Measurements from ENCODE around the gene KIF6. TPM values are rescaled to one million over a fixed set of nuclear protein-coding genes. Genes with fewer than 3 reads are reported as not detected.

The KIF6 gene
- total and polyA plus RNA-seq, 4 experiments from 2014 or later: not detected

GRCh38 chr6:39439342-39440038 lies 285.7 kb downstream of the KIF6 start:
- CTCF ChIA-PET (ENCODE audit: partially characterized antibody): no interaction called here

DNA sequence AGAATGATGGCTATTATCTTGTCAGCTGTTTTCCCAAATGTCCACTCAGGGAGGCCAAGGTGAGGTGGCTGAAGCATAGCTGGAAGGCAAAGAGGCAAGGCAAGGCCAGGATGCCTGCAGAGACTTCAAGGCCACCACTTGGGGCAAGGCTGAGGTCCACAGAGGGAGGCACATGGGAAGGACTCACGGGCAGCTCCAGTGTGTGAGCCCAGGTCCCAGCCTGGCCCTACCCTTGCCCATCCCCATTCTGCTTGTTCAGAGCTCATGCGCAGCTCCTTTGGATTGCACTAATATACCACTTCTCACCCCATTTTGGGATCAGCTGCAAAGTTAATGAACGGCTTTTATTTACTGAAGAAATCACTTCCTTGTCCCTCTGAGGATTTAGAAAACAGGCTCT lies 291.6 kb downstream of the KIF6 start:
- CTCF ChIA-PET (ENCODE audit: partially characterized antibody): no interaction called here
- no peaks in the 10 kb centered on the region for H3K36me3 Mint-ChIP-seq
- H3K4me1 Mint-ChIP-seq: peaks cover 0 to 5% (median 4%) of the 10 kb centered on the region in 4 donors
- peaks cover 6 to 8% of the 10 kb centered on the region in 2 donors for H3K27me3 Mint-ChIP-seq
- Histone ChIP-seq H3K36me3 (ENCODE audit: insufficient read depth, low read length) (no peaks in the 10 kb centered on the region), H3K27me3 (ENCODE audit: insufficient read depth, low read length) (no peaks in the 10 kb centered on the region), H3K4me3 (ENCODE audit: low read length in 2 of 2) (no peak overlapping the region), H3K4me1 (ENCODE audit: insufficient read depth, low read length) (no peaks in the 10 kb centered on the region), H3K27ac (ENCODE audit: low read depth, low read length) (no peak overlapping the region), H3K9me3 (ENCODE audit: control insufficient read depth in 1 of 2, low read length in 2 of 2) (no peaks in the 10 kb centered on the region)
- no peak for DNase-seq
- intact Hi-C loops (cut with micrococcal nuclease): no loop called here
- POLR2A ChIA-PET (ENCODE audit: partially characterized antibody): no interaction called here
- no peak overlapping the region for H3K27ac Mint-ChIP-seq
- H3K9me3 Mint-ChIP-seq: peaks cover 0 to 17% (median under 1%) of the 10 kb centered on the region in 8 donors
- no peak overlapping the region for H3K4me3 Mint-ChIP-seq

More at GRCh38 chr6:39439342-39440038, 285.7 kb downstream of the KIF6 start:
- DNase-seq: no peak
- H3K36me3 Mint-ChIP-seq: no peaks in the 10 kb centered on the region
- H3K9me3 Mint-ChIP-seq: peaks cover 0 to 17% (median 1%) of the 10 kb centered on the region in 8 donors
- no peaks in the 10 kb centered on the region for H3K4me1 ChIP-seq (ENCODE audit: insufficient read depth, low read length)
- no peaks in the 10 kb centered on the region for H3K36me3 ChIP-seq (ENCODE audit: insufficient read depth, low read length)
- H3K27ac Mint-ChIP-seq: no peak overlapping the region
- H3K4me1 Mint-ChIP-seq: no peaks in the 10 kb centered on the region
- H3K27me3 ChIP-seq (ENCODE audit: insufficient read depth, low read length): no peaks in the 10 kb centered on the region
- H3K27ac ChIP-seq (ENCODE audit: low read depth, low read length): no peak overlapping the region
- H3K9me3 ChIP-seq (ENCODE audit: control insufficient read depth in 1 of 2, low read length in 2 of 2): no peaks in the 10 kb centered on the region
- POLR2A ChIA-PET (ENCODE audit: partially characterized antibody): no interaction called here
- H3K4me3 ChIP-seq (ENCODE audit: low read length in 2 of 2): no peak overlapping the region
- intact Hi-C loops (cut with micrococcal nuclease): no loop called here
- H3K4me3 Mint-ChIP-seq: no peak overlapping the region
- H3K27me3 Mint-ChIP-seq: peaks cover 5 to 6% of the 10 kb centered on the region in 2 donors

DNA sequence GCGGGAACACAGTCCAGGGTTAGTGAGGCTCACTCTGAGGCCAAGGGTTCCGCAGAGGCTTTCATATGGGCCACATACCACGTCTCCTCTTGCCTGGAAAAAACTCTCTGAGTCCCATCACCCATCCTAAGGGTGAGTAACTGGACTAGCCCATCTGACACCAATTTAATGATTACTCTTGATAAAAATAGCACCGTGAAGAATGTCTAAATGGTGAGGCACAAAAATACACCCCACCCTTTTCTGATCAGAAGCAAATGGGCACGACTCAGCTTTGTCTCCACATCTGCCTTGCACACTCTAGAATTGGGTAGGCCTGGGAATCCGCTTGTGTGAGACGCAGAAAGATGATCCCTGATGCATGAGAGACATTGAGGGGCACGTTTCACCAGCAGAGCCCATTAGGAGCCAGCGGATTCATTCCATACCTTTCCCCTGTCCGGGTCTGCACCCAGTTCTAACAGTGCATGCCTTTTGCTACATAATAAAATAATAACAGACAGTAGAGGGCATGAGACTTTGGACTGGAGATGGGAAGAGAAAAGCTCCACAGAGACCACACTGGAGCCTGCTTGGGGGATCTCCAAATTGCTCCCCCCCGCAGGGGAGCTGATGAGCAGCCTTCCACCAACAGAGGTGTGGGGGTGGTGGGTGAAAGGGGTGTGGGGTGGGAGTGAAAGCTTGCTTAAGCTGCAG lies 292.7 kb downstream of the KIF6 start:
- no peak overlapping the region for H3K4me3 ChIP-seq (ENCODE audit: low read length in 2 of 2)
- Mint-ChIP-seq H3K27ac (no peak overlapping the region), H3K27me3 (peaks cover 6 to 8% of the 10 kb centered on the region in 2 donors), H3K4me3 (no peak overlapping the region), H3K4me1 (peaks cover 0 to 5% (median 4%) of the 10 kb centered on the region in 4 donors), H3K36me3 (no peaks in the 10 kb centered on the region), H3K9me3 (peaks cover 0 to 15% (median under 1%) of the 10 kb centered on the region in 8 donors)
- ChIA-PET POLR2A (ENCODE audit: partially characterized antibody) (no interaction called here), CTCF (ENCODE audit: partially characterized antibody) (no interaction called here)
- H3K9me3 ChIP-seq (ENCODE audit: control insufficient read depth in 1 of 2, low read length in 2 of 2): no peaks in the 10 kb centered on the region
- intact Hi-C loops (cut with micrococcal nuclease): no loop called here
- H3K27ac ChIP-seq (ENCODE audit: low read depth, low read length): no peak overlapping the region
- no peaks in the 10 kb centered on the region for H3K36me3 ChIP-seq (ENCODE audit: insufficient read depth, low read length)
- H3K4me1 ChIP-seq (ENCODE audit: insufficient read depth, low read length): no peaks in the 10 kb centered on the region
- no peaks in the 10 kb centered on the region for H3K27me3 ChIP-seq (ENCODE audit: insufficient read depth, low read length)
- DNase-seq: no peak

DNA sequence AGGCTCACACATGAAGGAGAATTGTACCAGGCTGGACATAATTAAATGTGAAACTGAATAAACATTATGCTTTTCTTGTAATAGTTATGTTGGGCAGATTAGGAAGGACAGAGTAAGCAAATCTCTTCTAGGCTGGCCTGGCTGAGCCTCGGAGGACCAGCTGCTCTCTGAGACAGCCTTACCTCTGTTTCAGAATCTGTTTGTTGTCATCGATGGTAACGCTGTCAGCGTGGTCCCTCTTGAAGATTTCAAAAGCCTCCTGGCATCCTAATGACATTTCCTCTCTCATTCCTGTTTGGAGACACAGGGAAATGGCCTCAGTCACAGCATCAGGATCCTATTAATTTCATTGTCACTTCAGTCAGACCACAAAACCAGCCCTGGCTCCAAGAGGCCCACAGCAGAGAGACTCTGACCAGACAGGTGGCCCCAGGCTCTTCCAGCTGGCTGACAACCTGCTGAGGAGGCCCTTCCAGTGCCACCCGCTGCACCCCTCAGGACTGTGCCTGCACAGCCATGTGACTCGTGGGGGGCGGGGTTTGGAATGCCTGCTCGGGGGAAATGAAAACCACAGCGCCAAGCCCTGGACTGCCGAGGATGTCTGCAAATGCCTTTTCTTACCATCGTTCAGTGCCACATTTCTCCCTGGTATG lies 294.2 kb downstream of the KIF6 start:
- peaks cover 0 to 6% (median 0%) of the 10 kb centered on the region in 8 donors for H3K9me3 Mint-ChIP-seq
- ChIA-PET CTCF (ENCODE audit: partially characterized antibody) (no interaction called here), POLR2A (ENCODE audit: partially characterized antibody) (no interaction called here)
- Histone ChIP-seq H3K27ac (ENCODE audit: low read depth, low read length) (no peak overlapping the region), H3K27me3 (ENCODE audit: insufficient read depth, low read length) (no peaks in the 10 kb centered on the region), H3K4me3 (ENCODE audit: low read length in 2 of 2) (no peak overlapping the region), H3K36me3 (ENCODE audit: insufficient read depth, low read length) (no peaks in the 10 kb centered on the region), H3K4me1 (ENCODE audit: insufficient read depth, low read length) (no peaks in the 10 kb centered on the region), H3K9me3 (ENCODE audit: control insufficient read depth in 1 of 2, low read length in 2 of 2) (no peaks in the 10 kb centered on the region)
- no peak overlapping the region for H3K27ac Mint-ChIP-seq
- intact Hi-C loops (cut with micrococcal nuclease): no loop called here
- H3K4me3 Mint-ChIP-seq: no peak overlapping the region
- peaks cover 5 to 6% of the 10 kb centered on the region in 2 donors for H3K27me3 Mint-ChIP-seq
- H3K4me1 Mint-ChIP-seq: peaks cover 0 to 5% (median 4%) of the 10 kb centered on the region in 4 donors
- no peak for DNase-seq
- H3K36me3 Mint-ChIP-seq: no peaks in the 10 kb centered on the region

DNA sequence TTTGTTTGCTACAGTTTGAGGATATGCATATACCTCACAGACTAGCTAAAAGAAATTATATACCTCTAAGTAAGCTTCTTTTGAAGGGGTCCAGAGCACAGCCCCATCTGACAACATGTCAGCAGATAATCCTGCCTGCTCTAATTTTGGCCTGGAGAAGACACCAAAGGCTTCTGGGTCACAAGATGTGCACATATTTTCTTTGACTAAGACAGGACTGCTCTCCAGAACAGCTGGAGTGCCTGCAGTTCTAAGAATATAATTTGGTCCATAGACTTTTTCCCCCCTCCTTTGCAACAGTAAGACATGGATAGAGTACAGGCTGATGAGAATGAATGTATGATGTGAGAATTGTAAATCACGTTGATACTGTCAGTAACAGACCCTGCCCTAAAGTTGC lies 294.8 kb downstream of the KIF6 start:
- H3K36me3 ChIP-seq (ENCODE audit: insufficient read depth, low read length): no peaks in the 10 kb centered on the region
- Mint-ChIP-seq H3K36me3 (no peaks in the 10 kb centered on the region), H3K27ac (no peak overlapping the region), H3K9me3 (peaks cover 0 to under 1% (median 0%) of the 10 kb centered on the region in 8 donors), H3K4me3 (no peak overlapping the region), H3K27me3 (peaks cover 5 to 6% of the 10 kb centered on the region in 2 donors), H3K4me1 (peaks cover 0 to 5% (median 4%) of the 10 kb centered on the region in 4 donors)
- CTCF ChIA-PET (ENCODE audit: partially characterized antibody): no interaction called here
- no peak overlapping the region for H3K27ac ChIP-seq (ENCODE audit: low read depth, low read length)
- H3K9me3 ChIP-seq (ENCODE audit: control insufficient read depth in 1 of 2, low read length in 2 of 2): no peaks in the 10 kb centered on the region
- no peaks in the 10 kb centered on the region for H3K4me1 ChIP-seq (ENCODE audit: insufficient read depth, low read length)
- no peak overlapping the region for H3K4me3 ChIP-seq (ENCODE audit: low read length in 2 of 2)
- intact Hi-C loops (cut with micrococcal nuclease): no loop called here
- H3K27me3 ChIP-seq (ENCODE audit: insufficient read depth, low read length): no peaks in the 10 kb centered on the region
- DNase-seq: no peak
- POLR2A ChIA-PET (ENCODE audit: partially characterized antibody): no interaction called here

- intact Hi-C loops (cut with micrococcal nuclease): no loop called here
- peaks cover 0 to 5% (median 4%) of the 10 kb centered on the region in 4 donors for H3K4me1 Mint-ChIP-seq
Observed at GRCh38 chr6:39428816-39429215, 296.4 kb downstream of the KIF6 start.

DNA sequence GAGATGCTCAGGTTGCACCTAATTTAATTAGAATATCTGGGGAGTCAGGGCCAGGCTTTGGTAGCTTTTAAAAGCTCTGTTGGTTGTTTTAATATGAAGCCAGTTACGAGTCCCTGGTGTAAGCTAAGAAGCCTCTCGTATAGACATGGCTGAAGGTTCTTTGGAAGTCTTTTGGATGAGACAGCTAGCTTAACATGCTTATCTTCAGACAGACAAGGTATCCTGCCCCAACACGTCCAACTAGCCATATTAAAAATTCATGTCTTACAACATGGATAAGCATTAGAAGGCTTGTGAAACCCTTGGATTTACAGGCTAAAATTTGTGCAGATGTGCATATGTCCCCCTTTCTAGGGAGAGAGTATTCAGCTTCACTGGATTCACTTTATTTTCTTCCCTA lies 297.1 kb downstream of the KIF6 start:
- Mint-ChIP-seq H3K4me1 (peaks cover 0 to 5% (median 4%) of the 10 kb centered on the region in 4 donors), H3K36me3 (no peaks in the 10 kb centered on the region), H3K27ac (no peak overlapping the region), H3K27me3 (peaks cover 4 to 9% of the 10 kb centered on the region in 2 donors), H3K4me3 (no peak overlapping the region), H3K9me3 (no peaks in the 10 kb centered on the region)
- intact Hi-C loops (cut with micrococcal nuclease): no loop called here
- Histone ChIP-seq H3K4me1 (ENCODE audit: insufficient read depth, low read length) (no peaks in the 10 kb centered on the region), H3K27me3 (ENCODE audit: insufficient read depth, low read length) (no peaks in the 10 kb centered on the region), H3K27ac (ENCODE audit: low read depth, low read length) (no peak overlapping the region), H3K9me3 (ENCODE audit: control insufficient read depth in 1 of 2, low read length in 2 of 2) (no peaks in the 10 kb centered on the region), H3K4me3 (ENCODE audit: low read length in 2 of 2) (no peak overlapping the region), H3K36me3 (ENCODE audit: insufficient read depth, low read length) (no peaks in the 10 kb centered on the region)
- POLR2A ChIA-PET (ENCODE audit: partially characterized antibody): no interaction called here
- no peak for DNase-seq
- CTCF ChIA-PET (ENCODE audit: partially characterized antibody): no interaction called here

More at GRCh38 chr6:39428816-39429215, 296.4 kb downstream of the KIF6 start:
- Histone ChIP-seq H3K27ac (ENCODE audit: low read depth, low read length) (no peak overlapping the region), H3K27me3 (ENCODE audit: insufficient read depth, low read length) (no peaks in the 10 kb centered on the region), H3K9me3 (ENCODE audit: control insufficient read depth in 1 of 2, low read length in 2 of 2) (no peaks in the 10 kb centered on the region), H3K4me1 (ENCODE audit: insufficient read depth, low read length) (no peaks in the 10 kb centered on the region), H3K4me3 (ENCODE audit: low read length in 2 of 2) (no peak overlapping the region), H3K36me3 (ENCODE audit: insufficient read depth, low read length) (no peaks in the 10 kb centered on the region)
- no peaks in the 10 kb centered on the region for H3K36me3 Mint-ChIP-seq
- ChIA-PET POLR2A (ENCODE audit: partially characterized antibody) (no interaction called here), CTCF (ENCODE audit: partially characterized antibody) (no interaction called here)
- H3K4me3 Mint-ChIP-seq: no peak overlapping the region
- no peak overlapping the region for H3K27ac Mint-ChIP-seq
- no peak for DNase-seq
- peaks cover 5 to 9% of the 10 kb centered on the region in 2 donors for H3K27me3 Mint-ChIP-seq
- no peaks in the 10 kb centered on the region for H3K9me3 Mint-ChIP-seq
